Measurements from ENCODE around the gene MAPKAP1.

- no peak for TF ChIP-seq POLR2A (IDR thresholded peaks at IDR 0.05)
- TF ChIP-seq CTCF (IDR thresholded peaks at IDR 0.05) = no peak
- no peak for TF ChIP-seq POLR2AphosphoS5 (IDR thresholded peaks at IDR 0.05)
These were observed 158.0 kb downstream of the MAPKAP1 start for GRCh38 chr9:125549039-125549438.

Measured in stomach (tissue), 4 donors.